Uterus (tissue), 2 donors: ENCODE measurements around the gene CTDSPL.

ENCODE experiments used
- POLR2A ChIP-seq, 2 donors: fragments of 450-650 bp; IDR thresholded peaks; one replicate each; pipeline ENCODE4 v1.6.1; 2016; ENCODE audit warnings: antibody characterized with exemption in 2 of 2, mild to moderate bottlenecking in 1 of 2, moderate library complexity in 1 of 2
- TF ChIP-seq, protein P1 (sequence below), 4 experiments: fragments of 200-600 bp in 2 of 4; fragments of 450-650 bp in 2 of 4; sonication (generic) in 2 of 4; IDR thresholded peaks; one replicate each; pipeline ENCODE4 v1.5.1; 2016 to 2019; ENCODE audit warnings: antibody characterized with exemption in 4 of 4, mild to moderate bottlenecking in 2 of 4, moderate library complexity in 1 of 4

DNA sequence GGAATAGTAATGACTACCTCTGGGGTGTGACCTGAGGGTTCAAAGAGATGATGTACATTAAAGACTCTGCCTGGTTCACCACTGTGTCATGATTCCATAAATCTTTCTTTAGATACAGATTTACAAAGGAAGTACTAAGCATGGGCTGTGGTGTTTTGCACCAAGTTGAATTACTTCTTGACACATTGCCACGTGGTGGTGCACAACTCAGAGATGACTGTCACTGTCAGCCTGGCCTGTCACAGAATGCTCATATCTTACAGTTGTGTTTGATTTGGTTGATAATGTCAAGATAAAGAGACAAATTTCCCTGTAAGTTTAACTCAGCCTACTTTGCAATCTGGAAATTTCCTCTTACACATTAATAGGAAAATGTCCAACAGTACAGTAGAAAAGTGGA lies 3.2 kb downstream of the CTDSPL start:
- no peak for TF ChIP-seq POLR2A (IDR thresholded peaks at IDR 0.05)
- TF ChIP-seq, protein P1, sequence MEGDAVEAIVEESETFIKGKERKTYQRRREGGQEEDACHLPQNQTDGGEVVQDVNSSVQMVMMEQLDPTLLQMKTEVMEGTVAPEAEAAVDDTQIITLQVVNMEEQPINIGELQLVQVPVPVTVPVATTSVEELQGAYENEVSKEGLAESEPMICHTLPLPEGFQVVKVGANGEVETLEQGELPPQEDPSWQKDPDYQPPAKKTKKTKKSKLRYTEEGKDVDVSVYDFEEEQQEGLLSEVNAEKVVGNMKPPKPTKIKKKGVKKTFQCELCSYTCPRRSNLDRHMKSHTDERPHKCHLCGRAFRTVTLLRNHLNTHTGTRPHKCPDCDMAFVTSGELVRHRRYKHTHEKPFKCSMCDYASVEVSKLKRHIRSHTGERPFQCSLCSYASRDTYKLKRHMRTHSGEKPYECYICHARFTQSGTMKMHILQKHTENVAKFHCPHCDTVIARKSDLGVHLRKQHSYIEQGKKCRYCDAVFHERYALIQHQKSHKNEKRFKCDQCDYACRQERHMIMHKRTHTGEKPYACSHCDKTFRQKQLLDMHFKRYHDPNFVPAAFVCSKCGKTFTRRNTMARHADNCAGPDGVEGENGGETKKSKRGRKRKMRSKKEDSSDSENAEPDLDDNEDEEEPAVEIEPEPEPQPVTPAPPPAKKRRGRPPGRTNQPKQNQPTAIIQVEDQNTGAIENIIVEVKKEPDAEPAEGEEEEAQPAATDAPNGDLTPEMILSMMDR (IDR thresholded peaks at IDR 0.05): no peak
